HG03025 (cell line): Measurements from ENCODE around the gene EPHB1.

Experiments
- ATAC-seq: cut with Tn5 transposase; IDR thresholded peaks from one replicate; pipeline ENCODE4 v1.9.1; 2021; ENCODE audit warnings: mild to moderate bottlenecking, moderate library complexity; ENCODE audit not compliant: unreplicated experiment, low FRiP score

EPHB1 gene

GRCh38 chr3:134794950-134795745, at the start of gene EPHB1:
TSS of gene EPHB1 (plus strand) at chr3:134795260.
- ATAC-seq: peak; percentile 75

DNA sequence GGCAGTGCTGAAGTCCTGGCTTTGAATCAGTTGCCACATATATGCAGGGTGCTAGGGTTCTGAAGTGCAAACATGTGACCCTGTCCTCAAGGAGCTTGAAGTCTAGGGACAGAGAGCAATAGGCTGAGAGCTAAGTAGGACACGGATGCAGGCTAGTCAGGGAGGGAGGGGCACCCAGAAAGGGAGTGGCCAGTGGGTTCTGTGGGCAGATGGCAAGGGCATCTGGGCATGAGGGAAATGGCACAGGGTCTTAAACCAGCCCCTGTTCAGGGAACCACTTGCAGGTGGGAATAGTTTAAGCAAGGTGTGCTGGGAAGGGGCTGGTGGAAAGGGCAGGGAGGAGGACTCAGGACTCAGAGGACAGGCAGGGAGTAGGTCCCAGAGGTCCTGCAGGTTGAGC, 46.4 kb upstream of the EPHB1 start:
- ATAC-seq: no peak

DNA sequence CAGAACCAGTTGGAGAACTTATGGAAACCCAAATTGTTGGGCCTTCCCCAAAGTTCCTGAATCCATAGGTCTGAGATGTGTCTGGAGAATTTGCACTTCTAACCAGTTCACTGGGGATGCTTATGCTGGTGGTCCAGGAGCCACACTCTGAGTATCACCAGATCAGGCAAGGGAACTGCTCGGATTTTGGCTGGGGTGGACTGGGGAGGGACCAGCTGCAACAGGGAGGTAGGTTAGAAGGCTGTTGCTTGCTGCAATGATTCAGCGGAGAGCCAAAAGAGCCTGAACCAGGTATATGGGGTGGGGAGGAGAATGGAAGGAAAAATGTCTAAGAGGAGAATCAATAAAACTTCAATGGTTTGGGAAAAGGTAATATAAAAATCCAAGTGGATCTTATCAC, 45.9 kb upstream of the EPHB1 start:
- no peak for ATAC-seq

DNA sequence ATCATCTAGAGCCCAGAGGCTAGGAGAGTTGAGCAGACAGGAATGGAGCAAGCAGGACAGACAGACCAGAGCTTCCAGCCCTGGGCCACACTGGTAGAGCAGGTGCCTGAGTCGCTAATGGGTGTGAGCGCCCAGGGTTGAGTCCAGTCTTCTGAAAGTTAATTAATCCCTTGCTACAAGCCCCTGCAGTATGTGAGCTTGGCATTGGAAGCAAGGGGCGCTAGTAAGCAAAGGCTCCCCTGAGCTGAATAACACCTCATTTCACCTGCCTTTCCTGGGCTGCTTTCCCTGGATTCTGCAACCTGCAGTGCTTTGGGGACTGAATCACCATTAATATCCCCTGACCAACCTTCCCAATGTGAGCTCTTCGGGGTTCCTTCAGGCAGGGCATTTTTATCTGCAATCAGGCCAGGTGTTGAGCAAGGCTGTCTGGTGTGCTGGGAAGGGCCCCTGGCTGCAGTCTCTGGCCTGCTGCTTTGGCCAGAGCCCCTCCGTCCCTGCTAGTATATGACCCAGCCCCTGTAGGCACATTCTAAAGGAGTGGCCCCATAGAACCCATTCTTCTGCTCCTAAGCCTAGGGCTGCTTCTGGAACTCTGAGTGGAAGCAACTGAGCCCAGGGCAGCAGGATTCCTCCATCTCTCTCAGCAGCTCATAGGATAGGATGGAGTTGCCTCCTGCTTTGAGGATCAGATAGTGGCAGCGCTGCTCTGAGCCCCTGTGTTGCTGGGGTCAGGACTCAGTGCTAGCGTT, 45.1 kb upstream of the EPHB1 start:
- ATAC-seq: no peak

DNA sequence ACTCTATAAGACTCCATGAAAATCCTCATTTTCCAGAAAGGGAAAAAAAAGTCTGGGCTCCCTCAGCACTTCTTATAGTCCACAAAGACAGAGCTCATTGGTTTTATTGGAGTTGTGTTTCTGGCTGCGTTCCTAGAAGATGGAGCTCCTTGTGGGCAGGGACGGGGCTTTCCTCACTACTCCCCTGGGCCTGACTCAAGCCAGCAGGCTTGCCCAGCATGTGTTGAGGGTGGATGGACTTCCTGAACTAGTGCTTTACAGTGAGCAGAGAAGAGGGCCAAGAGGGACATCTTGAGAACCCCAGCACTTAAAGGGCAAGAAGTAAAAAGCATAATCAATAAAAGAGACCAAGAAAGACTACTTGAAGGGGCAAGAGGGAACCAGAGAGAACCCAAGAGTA, 43.2 kb upstream of the EPHB1 start:
- ATAC-seq: no peak

DNA sequence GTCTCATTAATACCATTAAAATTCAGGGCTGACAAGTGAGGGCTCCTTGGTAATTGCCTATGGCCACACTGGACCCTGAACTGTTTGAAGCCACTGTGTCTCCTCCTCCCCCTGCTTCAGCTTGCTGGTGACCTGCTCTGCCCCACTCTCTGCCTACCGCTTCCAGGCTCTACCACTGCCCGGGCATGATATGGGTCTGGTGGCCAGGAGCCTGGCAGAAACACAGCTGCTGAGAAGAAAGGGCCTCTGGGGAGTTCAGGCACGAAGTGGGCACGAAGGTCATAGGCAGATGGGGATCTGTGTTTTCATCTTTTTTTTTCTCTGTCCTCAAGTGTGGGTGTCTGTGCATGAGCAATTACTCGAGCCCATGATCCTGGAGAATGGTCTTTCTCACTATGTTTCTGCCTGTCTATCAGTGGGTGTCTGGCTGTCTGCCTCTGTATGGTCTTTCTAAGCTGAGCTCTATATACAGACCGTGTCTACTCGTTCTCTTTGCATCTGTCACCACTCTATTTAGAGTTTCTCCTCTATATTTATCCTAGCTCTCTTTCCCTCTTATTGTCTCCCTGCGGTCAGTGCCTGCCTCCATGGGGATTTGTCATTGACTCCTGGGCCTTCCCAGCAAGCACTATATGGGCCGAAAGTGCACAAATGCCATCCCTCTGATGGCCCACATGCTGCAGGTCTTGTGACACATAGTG, 42.1 kb upstream of the EPHB1 start:
- ATAC-seq: no peak

- ATAC-seq: no peak
Observed at GRCh38 chr3:134753999-134754742, 40.9 kb upstream of the EPHB1 start.

GRCh38 chr3:134754768-134755559, 40.1 kb upstream of the EPHB1 start:
- ATAC-seq: peak; percentile 55

- ATAC-seq: no peak
Observed at GRCh38 chr3:134755821-134756220, 39.2 kb upstream of the EPHB1 start.

DNA sequence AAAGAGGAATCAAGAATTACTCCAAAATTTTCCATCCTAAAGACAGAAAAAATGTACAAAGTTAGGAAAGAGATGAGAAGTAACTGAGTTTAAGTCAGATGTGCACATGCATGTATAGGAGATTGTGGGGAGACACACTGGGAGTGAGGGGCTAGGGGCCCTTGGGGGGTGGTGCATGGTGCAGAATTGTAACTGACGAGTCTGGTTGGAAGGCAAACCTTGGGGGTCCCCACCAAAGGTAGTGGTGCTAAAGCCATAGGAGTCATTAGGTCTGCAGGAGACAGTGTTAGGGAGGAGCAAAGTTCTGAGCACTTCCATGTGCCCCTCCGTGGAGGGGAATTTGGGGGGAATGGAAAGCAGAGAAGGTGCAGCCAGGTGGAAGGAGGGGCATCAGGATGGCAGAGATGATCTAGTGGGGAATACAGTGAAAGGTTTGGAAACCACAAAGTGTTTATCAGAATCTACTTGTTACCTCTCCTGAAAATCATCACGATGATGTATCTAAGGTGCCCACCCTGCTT, 37.5 kb upstream of the EPHB1 start:
- no peak for ATAC-seq

- ATAC-seq: no peak
Observed at GRCh38 chr3:134761213-134761612, 33.8 kb upstream of the EPHB1 start.

DNA sequence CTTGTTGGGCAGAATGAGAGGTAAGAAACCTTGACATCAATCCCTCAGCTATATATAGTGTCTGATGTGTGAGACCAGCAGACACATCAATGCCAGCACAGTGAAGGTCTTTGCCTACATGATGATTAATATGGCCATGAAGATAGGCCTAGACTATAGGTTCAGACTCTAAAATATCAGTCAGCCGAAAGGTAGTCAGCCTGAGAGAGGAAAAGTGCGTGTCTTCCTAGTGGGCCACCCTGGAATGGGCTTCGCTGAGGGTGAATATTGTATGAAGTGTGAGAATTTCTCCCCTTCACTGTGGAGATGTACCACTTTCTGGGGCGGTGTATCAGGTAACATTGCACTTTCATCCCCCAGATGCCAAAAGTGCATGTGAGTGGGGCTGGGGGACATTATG, 33.0 kb upstream of the EPHB1 start:
- ATAC-seq: no peak

DNA sequence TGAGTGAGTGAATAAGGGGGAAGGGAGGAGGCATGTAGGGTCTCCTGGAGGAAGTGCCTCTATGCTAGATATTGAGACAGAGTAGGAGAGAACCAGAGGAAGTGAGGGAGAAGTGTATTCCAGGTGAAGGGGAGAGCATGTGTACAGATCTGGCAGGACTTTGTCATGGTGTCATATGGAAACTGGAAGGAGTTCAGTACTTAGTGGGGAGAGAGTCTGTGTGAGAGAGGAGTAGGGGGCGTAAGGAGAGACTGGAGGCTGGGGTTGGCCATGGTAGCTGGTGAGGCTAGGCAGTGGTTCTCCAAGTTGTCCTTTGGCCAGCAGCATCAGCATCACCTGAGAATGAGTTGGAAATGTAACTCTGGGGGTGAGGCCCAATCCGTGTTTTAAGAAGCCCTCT, 29.6 kb upstream of the EPHB1 start:
- no peak for ATAC-seq

DNA sequence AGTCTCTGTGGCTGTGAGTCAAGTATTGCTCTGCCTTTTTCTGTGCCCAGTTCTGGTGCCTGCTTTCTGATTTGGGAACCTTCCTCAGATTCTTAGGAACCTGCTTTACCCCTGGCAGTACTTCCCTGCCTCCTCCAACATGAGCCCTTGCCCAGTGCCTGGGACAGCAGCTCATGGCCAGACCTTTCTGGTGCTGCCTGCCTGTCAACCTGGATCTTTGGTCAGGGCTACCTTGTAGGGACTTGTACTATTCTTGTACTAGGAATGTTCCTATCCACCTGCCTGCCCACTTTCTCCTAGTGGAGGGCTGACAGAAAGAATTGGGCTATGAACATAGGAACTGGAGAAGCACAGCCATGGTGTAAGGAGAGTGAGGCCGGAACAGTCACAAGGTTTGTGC, 28.8 kb upstream of the EPHB1 start:
- ATAC-seq: no peak

DNA sequence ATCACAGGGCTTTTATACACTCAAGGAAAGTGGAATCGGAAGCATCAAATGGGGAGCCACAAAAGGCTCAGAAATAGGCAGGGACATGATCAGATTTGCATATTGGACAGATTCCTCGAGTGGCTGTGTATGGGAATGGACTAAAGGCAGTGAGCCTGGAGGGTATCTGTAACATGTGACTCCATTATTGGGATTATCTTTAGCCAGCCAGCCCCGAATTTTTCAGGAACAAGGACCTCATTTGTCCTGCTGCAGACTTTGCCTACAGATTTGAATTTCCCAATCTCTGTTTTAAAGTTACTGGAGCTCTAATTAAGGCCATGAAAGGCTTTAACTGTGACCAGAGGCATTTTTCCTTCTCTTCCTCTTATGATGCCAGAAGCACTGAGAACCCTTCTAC, 26.9 kb upstream of the EPHB1 start:
- no peak for ATAC-seq

DNA sequence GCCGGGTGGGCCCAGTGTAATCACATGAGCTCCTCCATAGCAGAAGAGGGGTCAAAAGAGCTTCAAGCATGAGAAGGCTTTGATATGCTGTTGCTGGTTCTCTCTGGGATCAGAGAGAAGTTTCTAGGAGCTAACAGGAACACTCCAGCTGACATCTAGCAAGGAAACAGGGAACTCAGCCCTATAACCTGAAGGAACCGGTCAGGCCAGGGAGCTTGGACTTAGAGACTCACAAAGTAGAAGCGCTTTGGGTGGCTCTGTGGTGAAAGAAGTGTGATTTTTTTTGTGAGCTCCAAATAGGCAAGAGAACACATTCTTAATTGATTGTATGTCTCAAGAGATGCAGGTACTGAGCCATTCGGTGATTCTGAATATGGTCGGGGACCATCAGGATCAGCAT, 26.2 kb upstream of the EPHB1 start:
- ATAC-seq: no peak

- no peak for ATAC-seq
Observed at GRCh38 chr3:134769287-134769868, 25.7 kb upstream of the EPHB1 start.

- ATAC-seq: no peak
Observed at GRCh38 chr3:134772011-134772410, 23.0 kb upstream of the EPHB1 start.

- ATAC-seq: no peak
Observed at GRCh38 chr3:134772591-134772990, 22.5 kb upstream of the EPHB1 start.
